NCI-H748 treated with DMSO at 0.1 percent for 48 hours (cell line): ENCODE measurements around the gene STX4.
A peak's percentile ranks its signal among the peaks of the same experiment; 100 is the strongest.

Experiments
- DNase-seq: peaks from one replicate; lab custom pipeline; 2025; lab: John Stamatoyannopoulos, UW

STX4 gene

DNA sequence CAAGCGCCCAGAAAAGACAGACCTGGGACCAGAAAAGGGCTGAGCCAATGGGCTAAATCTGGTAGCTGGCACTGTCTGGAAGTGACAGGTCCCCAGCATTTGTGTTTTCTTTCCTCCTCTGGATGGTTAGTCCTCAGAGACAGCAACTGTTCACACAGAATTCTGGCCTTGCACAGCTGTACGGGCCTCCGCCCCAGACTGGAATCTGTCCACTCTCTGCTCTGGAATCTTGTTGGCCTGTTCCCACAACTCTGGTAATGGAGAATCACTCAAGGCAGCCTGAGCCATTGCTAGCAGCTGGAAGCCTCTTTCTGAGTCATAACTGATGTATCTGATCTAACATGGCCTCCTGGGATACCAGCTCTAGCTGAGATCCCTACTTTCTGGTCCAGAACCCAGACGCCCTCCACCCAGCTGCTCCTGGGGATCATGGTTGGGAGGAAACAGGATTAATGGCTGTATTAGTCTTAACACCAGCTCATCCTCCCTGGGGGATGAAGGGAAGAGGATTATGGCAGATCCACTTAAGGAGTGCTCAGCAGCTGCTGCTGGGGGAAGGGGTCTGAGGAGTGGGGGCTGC, 31.6 kb downstream of the STX4 start:
- no peak for DNase-seq

DNA sequence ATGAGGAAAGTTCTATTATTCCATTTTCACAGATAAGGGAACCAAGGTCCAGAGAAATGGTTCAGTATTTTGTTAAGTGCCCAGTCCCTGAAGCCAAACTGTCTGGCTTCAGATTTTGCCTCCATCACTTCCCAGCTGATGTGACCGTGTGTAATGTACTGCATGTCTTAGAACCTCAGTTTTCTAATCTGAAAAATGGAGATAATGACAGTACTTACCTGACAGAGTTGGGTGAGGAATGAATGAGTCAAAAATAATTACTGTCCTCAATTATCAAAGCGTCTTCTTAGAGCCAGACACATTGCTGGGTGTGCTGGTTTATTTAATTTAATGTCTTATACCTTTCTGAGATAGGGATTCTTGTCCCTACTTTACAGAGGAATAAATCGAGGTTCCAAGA, 34.0 kb downstream of the STX4 start:
- DNase-seq: no peak

DNA sequence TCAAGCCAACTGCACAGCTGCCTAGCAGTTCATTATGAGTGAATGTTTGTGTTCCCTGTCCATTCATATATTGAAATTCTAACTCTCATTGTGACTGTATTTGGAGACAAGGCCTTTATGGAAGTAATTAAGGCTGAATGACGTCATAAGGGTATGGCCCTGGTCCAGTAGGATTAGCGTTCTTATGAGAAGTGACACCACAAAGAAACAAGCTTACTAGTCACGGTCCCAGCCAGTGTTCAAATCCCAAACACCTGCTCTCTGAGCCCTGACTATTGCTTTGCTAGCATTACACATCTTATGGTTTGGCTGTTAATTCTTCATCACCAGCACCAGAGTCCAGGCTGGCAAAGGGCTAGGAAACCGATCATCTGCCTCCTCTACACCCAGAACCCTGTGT, 38.5 kb downstream of the STX4 start:
- no peak for DNase-seq

DNA sequence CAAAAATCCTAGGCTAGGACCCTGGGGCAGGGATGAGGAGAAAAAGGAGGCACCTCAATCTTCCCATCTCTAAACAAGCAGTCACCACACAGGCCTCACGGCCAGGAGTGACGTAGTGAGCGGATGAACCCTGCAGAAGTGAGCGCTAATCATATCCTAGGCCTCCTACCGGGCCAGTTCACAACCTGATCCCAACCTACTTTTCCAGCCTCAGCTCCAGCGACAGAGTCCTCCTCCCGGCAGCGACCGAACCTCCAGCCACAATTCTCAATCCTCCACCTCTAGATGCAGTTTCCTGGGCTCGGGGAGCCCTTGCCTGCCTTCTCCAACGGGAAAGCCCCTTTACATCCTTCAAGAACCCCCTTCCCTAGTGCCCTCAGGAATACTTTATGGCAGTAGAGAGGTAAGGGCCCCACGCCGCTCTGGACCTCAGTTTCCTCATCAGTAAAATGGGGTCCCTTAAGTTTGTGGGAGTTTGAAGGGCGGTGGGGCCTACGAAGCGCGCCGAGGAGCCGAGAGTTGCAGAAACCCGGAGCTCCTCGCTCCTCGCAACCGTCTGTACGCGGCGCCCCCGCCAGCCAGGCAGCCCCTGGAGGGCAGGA, 39.3 kb downstream of the STX4 start:
- no peak for DNase-seq

DNA sequence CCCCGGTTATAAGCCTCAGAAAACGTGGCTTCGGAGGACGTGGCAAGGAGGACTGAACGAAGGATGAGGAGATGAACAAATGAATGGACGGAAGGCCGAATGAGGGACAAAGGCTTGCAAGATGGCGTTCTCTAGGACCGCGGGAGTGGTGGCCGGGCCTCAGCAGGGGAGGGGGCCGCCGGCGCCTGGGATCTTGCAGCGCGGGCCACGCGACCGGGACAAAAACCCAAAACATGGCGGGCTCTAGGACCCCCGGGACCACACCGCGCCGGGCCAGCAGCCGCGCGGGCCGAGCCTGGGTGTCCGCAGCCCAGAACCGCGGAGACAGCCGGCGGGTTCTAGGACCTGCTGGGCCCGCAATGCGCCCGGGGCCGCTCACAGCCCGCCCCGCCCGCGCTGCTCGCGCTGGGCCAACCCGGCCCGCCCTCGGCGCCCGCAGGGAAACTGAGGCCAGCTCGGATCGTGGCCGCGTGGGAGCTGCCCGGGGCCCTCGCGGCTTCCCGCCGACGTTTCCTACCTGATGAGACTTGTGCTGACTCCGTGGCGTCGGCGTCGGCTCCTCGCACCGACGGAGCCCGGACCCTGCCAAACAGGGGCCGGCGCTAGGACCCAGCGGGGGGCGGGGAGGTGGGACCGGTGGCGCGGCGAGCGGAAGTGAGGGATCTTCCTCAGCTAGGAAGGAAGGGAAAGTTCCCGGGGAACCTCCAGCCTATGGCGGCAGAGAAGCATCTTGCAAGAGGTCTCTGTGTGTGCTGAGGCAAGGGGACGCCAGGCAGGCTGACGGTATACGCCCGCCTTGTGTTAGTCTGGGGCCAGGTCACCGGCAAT, 40.0 kb downstream of the STX4 start:
- DNase-seq: peak; percentile 57

DNA sequence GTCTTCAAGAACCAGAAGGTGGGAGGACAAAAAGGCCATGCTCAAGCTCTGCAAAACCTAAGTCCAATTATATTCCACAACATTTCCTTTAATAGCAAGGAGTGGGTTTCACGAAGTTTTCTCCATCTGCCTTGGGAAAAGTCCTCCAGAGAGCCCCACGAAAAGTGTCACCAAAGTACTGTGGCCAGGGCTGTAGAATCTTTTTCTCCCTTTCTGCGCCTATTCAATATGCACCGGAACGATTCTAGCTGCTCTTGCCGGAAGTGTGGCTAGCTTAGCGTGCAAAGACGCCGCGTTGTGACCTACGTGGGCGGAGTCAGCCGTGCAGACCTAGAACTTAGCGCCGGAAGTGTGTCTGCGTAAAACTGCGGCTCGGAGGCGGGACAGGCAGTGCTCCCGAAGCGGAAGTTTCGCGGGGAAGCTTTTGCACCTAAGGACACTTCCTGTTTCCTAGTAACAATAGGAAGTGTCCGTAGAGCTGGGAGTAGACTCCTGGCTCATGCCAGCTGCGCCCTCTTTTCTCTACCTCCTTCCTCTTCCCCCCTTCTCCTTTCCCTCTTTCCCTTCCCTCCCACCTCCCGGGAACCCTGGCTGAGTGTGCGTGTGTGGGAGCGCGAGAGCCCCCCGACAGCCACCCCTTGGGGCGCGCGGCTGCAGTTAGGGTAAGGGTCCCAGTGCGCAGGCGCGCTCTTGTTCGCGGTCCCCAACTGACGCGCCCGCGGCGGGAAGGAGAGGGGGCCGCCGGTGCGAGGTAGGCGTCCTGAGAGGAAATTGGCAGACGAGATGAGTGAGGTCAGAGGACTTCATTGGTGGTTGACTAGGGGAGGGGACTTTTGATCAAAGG, 40.8 kb downstream of the STX4 start, which contains the start of the genes ZNF646 and ZNF668:
TSS of gene ZNF646 (plus strand) at position 453 of the 844 bp plus-strand sequence. CDS start 1,903 bp downstream, outside the sequence.
TSS of gene ZNF668 (minus strand) at position 271 of the 844 bp plus-strand sequence. CDS start 9,781 bp downstream, outside the sequence.
- peak; percentile 92 for DNase-seq

DNA sequence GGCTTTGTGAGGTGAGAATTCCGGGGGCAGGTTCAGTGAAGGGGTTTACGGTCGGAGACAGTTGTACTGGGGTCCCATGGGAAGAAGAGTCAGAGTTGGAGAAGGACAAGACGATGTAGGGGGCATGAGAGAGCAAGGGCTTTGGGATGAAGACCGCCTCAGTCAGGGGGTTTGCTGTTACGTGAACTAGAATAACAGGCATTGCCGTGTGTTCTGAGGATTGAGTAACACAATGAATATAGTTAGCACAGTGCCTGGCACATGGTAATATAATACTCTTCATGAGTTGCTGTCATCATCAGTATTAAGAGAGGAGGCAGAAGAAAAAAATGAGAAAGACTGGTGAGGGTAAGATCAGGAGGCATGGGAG, 41.4 kb downstream of the STX4 start:
- no peak for DNase-seq

DNA sequence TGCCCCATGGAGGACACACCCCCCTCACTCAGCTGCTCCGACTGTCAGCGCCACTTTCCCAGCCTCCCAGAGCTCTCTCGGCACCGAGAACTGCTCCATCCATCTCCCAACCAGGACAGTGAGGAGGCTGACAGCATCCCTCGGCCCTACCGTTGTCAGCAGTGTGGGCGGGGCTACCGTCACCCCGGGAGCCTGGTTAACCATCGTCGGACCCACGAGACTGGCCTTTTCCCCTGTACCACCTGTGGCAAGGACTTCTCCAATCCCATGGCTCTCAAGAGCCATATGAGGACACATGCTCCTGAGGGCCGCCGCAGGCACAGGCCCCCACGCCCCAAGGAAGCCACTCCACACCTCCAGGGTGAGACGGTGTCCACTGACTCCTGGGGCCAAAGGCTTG, 43.0 kb downstream of the STX4 start:
- no peak for DNase-seq

DNA sequence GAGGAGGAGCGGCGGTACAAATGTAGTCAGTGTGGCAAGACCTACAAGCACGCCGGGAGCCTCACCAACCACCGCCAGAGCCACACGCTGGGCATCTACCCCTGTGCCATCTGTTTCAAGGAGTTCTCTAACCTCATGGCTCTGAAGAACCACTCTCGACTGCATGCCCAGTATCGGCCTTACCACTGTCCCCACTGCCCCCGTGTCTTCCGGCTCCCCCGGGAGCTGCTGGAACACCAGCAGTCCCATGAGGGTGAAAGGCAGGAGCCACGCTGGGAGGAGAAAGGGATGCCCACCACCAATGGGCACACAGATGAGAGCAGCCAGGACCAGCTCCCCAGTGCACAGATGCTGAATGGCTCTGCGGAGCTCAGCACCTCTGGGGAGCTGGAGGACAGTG, 43.7 kb downstream of the STX4 start:
- DNase-seq: no peak

DNA sequence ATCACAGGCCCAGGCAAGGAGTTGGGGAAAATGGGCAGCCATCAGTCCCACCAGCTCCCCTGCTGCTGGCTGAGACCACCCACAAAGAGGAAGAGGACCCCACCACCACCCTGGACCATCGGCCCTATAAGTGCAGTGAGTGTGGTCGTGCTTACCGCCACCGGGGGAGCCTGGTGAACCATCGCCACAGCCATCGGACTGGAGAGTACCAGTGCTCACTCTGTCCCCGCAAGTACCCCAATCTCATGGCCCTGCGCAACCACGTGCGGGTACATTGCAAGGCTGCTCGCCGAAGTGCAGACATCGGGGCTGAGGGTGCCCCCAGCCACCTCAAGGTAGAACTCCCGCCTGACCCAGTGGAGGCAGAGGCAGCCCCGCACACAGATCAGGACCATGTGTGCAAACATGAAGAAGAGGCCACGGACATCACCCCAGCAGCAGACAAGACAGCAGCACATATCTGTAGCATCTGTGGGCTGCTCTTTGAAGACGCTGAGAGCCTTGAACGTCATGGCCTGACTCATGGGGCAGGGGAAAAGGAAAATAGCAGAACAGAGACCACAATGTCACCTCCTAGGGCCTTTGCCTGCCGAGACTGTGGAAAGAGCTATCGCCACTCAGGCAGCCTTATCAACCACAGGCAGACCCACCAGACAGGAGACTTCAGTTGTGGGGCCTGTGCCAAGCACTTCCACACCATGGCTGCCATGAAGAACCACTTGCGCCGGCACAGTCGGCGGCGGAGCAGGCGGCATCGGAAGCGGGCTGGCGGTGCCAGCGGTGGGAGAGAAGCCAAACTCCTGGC, 44.4 kb downstream of the STX4 start:
- no peak for DNase-seq

DNA sequence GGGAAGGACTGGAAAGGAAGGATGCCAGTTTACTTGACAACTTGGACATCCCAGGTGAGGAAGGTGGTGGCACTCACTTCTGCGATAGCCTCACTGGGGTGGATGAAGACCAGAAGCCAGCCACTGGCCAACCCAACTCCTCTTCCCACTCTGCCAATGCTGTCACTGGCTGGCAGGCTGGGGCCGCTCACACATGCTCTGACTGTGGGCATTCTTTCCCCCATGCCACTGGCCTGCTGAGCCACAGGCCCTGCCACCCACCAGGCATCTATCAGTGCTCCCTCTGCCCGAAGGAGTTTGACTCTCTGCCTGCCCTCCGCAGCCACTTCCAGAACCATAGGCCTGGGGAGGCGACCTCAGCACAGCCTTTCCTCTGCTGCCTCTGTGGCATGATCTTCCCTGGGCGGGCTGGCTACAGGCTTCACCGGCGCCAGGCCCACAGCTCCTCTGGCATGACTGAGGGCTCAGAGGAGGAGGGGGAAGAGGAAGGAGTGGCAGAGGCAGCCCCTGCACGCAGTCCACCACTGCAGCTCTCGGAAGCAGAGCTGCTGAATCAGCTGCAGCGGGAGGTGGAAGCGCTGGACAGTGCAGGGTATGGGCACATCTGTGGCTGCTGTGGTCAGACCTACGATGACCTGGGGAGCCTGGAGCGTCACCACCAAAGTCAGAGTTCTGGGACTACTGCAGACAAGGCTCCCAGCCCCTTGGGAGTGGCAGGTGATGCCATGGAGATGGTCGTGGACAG, 45.4 kb downstream of the STX4 start:
- no peak for DNase-seq

DNA sequence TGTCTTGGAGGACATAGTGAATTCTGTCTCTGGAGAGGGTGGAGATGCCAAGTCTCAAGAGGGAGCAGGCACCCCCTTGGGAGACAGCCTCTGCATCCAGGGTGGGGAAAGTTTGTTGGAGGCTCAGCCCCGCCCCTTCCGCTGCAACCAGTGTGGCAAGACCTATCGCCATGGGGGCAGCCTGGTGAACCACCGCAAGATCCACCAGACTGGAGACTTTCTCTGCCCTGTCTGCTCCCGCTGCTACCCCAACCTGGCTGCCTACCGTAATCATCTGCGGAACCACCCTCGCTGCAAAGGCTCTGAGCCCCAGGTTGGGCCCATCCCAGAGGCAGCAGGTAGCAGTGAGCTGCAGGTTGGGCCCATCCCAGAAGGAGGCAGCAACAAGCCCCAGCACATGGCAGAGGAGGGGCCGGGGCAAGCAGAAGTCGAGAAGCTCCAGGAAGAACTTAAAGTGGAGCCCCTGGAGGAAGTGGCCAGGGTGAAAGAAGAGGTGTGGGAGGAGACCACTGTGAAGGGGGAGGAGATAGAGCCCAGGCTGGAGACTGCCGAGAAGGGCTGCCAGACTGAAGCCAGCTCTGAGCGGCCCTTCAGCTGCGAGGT, 46.1 kb downstream of the STX4 start:
- DNase-seq: no peak

DNA sequence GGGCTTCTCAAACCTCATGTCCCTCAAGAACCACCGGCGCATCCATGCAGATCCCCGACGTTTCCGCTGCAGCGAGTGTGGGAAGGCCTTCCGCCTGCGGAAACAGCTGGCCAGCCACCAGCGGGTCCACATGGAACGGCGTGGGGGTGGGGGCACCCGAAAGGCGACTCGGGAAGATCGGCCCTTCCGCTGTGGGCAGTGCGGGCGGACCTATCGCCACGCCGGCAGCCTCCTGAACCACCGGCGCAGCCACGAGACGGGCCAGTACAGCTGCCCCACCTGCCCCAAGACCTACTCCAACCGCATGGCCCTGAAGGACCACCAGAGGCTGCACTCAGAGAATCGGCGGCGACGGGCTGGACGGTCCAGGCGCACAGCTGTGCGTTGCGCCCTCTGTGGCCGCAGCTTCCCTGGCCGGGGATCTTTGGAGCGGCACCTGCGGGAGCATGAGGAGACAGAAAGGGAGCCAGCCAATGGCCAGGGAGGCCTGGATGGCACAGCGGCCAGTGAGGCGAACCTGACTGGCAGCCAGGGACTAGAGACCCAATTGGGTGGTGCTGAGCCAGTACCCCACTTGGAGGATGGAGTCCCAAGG, 46.8 kb downstream of the STX4 start:
- DNase-seq: no peak

DNA sequence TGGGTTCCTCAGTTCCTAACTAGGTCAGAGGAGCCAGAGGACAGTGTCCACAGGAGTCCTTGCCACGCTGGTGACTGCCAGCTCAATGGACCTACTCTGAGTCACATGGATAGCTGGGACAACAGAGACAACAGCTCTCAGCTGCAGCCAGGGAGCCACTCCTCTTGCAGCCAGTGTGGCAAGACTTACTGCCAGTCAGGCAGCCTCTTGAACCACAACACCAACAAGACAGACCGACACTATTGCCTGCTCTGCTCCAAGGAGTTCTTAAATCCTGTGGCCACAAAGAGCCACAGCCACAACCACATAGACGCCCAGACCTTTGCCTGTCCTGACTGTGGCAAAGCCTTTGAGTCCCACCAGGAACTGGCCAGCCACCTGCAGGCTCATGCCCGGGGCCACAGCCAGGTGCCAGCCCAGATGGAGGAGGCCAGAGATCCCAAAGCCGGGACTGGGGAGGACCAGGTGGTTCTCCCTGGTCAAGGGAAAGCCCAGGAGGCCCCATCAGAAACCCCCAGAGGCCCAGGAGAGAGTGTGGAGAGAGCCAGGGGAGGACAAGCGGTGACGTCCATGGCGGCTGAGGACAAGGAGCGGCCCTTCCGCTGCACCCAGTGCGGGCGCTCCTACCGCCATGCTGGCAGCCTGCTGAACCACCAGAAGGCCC, 47.5 kb downstream of the STX4 start:
- DNase-seq: no peak

DNA sequence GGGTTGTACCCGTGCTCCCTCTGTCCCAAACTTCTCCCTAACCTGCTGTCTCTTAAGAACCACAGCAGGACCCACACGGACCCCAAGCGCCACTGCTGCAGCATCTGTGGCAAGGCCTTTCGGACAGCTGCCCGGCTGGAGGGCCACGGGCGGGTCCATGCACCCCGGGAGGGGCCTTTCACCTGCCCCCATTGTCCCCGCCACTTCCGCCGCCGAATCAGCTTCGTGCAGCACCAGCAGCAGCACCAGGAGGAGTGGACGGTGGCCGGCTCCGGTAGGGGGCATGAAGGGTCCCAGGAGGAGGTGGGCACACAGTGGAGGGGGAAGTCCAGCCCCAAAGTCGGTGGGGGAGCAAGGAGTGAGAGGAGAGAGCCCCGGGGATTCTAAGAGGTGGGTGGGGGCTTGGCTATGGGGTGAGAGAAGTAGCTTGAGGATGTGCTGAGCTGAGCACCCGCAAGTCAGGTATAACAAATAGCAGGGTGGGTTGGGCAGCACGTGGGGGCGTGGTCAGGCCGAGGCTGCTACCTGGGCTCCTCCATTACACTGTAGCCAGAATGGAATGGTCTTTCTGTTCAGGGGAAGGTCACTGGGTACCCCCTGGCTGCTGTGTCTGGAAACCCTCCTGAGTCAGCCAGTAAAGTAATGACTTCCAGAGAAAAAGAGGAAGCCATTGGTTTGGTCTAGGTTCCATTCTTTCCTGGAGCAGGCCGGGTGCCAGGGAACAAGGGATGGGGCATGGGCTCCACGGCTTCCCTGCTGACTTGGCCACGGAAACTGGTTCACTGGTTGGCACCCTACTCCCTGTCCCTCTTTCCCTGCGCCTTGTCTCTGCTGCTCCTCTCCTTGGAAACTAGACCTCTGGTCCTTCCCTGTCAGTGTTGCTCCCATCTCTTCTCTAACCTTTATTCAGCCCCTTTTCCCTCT, 48.3 kb downstream of the STX4 start:
- DNase-seq: no peak

DNA sequence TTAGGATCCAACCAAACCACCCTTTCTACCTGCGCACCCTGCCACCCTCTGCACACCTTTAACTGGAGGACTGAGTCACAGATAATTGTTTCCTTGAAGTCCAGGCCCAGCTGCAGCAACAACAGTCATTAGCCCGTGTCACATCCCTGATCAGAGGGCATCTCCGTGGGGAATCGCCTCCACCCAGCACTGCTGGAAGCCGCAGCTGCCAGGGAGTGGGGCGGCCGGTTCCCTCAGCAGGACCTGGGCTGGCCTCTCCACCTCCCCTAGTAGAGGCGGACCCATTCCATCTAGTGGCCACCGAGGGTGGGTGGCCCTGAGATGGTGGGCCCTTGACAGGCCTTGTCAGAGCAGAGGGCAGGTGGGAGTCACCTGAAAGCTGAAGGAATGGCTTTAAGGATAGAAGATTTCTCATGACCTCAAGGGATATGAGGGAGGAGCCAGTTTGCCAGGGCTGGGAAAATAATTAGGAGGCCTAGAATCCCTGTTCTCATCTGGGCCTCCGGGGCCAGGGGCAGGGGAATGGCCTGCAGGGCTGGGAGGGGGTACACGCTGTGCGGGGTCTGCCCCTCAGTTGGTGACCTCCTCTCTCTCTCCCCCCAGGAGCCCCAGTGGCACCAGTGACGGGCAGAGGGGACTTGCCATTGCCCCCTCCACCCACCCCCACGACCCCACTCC, 49.1 kb downstream of the STX4 start:
- no peak for DNase-seq

DNA sequence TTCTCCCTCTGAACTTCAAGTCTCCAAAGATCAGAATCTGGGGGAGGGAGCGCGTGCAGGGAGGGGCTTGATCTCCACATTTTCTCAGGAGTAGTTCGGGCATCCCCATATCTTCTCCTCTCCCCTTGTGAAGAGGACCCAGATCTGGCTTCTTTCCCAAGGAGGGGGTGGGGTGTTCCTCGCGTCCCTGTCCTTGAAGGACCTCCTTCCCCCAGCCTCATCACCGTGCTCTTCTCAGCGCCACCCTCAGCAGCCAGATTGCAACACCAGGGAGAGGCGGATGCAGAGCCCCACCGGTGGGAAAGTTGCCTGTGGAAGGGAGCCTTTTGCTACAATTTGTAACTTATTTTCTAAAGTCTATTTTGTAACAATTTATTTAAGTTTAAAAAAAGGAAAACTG, 49.7 kb downstream of the STX4 start:
- no peak for DNase-seq

DNA sequence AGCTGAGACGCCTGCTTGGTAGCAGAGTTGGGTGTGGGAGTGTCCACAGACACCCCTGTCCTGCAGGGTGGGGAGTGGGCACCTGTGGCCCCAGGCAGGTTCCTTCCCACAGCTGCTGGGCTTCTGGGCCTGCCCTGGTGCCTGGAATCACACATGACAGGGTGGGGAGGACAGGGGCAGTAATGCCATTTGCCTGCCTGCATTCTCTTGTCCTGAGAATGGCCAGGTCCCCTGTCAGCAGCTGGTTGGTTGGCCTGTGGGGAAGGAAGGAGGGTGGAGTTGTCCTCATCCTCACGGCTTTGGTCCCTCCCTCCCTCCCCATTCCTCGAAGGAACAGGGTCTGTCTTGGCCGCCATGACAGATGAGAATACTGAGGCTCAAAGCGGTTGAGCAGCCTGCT, 50.2 kb downstream of the STX4 start:
- DNase-seq: no peak
